Measurements from ENCODE around the gene ANGEL2.

DNA sequence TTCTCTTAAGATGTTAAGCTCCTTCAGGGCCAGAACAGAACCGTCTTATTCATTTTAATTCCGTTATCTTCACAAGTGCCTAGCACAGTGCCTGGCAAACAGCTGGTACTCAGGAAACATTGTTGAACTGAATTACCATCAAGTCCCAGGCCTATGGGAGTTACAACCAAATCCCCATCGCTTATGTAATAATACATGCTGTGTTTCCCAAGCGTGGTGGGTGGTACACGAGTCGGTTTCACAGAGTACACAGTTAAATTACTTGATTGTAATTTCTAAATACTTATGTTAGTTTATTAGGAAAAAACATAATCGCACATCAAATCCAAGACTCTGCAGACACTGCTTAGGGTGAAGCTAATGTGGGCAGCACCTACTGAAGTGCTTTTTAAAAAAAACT, 1.0 kb downstream of the ANGEL2 start:
- TF ChIP-seq POLR2A (IDR thresholded peaks at IDR 0.05), result no peak
- TF ChIP-seq, protein P1, sequence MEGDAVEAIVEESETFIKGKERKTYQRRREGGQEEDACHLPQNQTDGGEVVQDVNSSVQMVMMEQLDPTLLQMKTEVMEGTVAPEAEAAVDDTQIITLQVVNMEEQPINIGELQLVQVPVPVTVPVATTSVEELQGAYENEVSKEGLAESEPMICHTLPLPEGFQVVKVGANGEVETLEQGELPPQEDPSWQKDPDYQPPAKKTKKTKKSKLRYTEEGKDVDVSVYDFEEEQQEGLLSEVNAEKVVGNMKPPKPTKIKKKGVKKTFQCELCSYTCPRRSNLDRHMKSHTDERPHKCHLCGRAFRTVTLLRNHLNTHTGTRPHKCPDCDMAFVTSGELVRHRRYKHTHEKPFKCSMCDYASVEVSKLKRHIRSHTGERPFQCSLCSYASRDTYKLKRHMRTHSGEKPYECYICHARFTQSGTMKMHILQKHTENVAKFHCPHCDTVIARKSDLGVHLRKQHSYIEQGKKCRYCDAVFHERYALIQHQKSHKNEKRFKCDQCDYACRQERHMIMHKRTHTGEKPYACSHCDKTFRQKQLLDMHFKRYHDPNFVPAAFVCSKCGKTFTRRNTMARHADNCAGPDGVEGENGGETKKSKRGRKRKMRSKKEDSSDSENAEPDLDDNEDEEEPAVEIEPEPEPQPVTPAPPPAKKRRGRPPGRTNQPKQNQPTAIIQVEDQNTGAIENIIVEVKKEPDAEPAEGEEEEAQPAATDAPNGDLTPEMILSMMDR (IDR thresholded peaks at IDR 0.05), result no peak

All from heart left ventricle (tissue), 13 donors.